ENCODE results near the gene ZXDC.

The ZXDC gene

GRCh38 chr3:126401611-126402160 lies 74.0 kb downstream of the ZXDC start:
- TF ChIP-seq, protein P1, sequence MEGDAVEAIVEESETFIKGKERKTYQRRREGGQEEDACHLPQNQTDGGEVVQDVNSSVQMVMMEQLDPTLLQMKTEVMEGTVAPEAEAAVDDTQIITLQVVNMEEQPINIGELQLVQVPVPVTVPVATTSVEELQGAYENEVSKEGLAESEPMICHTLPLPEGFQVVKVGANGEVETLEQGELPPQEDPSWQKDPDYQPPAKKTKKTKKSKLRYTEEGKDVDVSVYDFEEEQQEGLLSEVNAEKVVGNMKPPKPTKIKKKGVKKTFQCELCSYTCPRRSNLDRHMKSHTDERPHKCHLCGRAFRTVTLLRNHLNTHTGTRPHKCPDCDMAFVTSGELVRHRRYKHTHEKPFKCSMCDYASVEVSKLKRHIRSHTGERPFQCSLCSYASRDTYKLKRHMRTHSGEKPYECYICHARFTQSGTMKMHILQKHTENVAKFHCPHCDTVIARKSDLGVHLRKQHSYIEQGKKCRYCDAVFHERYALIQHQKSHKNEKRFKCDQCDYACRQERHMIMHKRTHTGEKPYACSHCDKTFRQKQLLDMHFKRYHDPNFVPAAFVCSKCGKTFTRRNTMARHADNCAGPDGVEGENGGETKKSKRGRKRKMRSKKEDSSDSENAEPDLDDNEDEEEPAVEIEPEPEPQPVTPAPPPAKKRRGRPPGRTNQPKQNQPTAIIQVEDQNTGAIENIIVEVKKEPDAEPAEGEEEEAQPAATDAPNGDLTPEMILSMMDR (IDR thresholded peaks at IDR 0.05; ENCODE audit: low read length, missing control alignments): no peak
- DNase-seq (ENCODE audit: low read depth): no peak
- H3K4me3 ChIP-seq (replicated peaks; ENCODE audit: low read depth, low read length): no peak overlapping the region

DNA sequence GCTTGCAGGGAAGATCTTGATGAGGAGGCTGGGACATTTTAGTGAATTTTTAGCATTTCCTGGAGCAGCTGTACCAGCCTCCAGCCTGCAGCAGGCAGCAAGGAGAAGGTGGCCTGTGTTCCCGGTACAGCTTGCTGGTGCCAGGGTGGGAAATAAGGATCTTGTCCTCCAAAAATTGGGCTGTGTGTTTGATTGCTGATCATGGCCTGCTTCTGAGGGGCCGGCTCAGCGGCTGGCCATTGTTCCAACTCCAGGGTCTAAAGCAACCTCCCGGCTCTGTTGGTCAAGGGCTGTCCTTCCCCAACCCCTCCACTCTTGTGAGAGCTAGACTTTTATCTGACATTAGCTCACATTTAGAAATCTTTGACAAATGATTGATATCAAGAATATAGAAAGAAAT lies 75.9 kb downstream of the ZXDC start:
- DNase-seq (ENCODE audit: low read depth): no peak
- TF ChIP-seq, protein P1 (IDR thresholded peaks at IDR 0.05; ENCODE audit: low read length, missing control alignments): no peak
- H3K4me3 ChIP-seq (replicated peaks; ENCODE audit: low read depth, low read length): no peak overlapping the region

GRCh38 chr3:126399351-126399735 lies 76.3 kb downstream of the ZXDC start:
- TF ChIP-seq, protein P1 (IDR thresholded peaks at IDR 0.05; ENCODE audit: low read length, missing control alignments): no peak
- DNase-seq (ENCODE audit: low read depth): no peak

DNA sequence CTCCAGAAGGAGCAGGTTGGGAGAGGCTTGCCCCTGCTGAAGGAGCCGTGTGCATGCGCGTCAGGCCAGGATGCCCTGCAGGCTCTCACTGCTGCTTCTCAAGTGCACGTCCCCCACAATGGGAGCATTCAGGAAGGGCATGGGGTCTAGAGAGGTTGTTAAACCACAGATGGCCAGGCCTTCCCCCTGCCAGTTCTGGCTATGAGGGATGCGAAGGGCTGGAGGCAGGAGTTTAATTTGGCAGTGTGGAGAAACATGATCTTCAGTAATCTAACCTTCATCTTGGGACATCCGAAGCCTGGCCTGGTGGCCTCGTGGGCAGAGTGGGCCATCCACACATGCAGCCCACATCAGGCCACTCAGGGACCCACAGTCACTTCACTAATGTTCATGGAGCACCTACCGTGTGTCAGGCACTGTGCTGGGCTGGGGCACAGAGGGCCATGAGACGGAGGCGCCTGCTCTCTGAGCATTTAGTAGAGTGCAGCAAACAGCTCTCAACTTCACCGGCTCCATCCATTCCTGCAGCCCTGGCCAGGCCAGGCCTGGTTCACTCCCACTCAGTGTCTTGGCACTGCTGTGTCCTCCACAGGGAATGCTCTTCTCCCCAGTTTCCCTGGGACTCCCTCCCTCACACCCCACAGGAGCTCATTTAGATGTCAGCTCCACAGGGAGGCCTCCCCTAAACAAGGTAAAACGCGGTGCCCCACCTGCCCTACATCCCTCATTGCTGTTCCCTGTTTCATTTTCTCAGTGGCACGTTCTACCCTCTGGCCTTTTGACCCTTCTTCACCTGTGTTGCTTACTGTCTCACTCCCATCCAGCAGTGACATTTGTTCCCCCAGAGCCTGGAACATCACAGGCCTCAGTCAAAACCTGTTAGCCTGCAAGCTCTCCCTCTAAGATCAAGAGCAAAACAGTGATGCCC lies 77.0 kb downstream of the ZXDC start:
- TF ChIP-seq, protein P1 (IDR thresholded peaks at IDR 0.05; ENCODE audit: low read length, missing control alignments): no peak
- no peak overlapping the region for H3K4me3 ChIP-seq (replicated peaks; ENCODE audit: low read depth, low read length)
- DNase-seq (ENCODE audit: low read depth): no peak

More at GRCh38 chr3:126399351-126399735, 76.3 kb downstream of the ZXDC start:
- no peak overlapping the region for H3K4me3 ChIP-seq (replicated peaks; ENCODE audit: low read depth, low read length)

DNA sequence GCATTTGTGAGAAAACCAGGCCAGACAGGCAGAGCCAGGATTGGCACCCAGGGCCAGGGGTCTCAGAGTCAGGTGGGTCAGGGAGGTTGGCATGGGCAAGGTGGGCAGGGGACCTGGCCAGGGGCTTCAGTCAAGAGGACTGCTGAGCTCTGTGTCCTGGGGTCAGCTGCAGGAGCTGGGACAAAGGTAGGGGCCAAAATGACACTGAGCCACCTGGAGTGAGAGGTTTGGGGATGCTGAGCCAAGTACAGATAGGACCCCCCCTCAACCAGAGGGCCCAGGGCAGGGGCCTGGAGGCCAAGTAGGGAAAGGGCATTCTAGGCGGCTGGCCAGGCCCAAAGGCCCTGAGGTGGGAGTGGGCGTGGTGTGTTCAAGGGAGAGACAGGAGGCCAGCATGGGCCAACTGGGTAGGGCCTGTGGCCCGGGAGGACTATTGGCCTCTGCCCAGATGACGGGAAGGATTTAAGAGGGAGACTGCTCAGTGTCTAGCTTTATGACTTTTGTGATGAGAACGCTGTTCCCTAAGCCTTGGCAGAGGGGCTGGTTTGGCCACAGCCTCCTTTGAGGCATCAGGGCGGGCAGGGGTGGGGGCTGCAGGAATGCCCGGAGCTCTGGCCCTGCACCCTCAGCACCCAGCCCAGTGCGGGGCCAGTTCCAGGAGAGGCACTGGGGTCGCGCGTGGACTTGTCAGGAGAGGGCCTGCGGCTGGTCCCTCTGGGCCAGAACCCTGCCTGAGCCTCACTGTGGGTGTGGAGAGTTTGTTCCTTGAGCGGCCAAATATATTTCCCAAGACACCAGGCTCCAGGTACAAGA lies 77.9 kb downstream of the ZXDC start:
- DNase-seq (ENCODE audit: low read depth): no peak
- H3K4me3 ChIP-seq (replicated peaks; ENCODE audit: low read depth, low read length): no peak overlapping the region

GRCh38 chr3:126396536-126396935 lies 79.2 kb downstream of the ZXDC start:
- DNase-seq (ENCODE audit: low read depth): no peak
- H3K4me3 ChIP-seq (replicated peaks; ENCODE audit: low read depth, low read length): no peak overlapping the region
- TF ChIP-seq, protein P1 (IDR thresholded peaks at IDR 0.05; ENCODE audit: low read length, missing control alignments): no peak

More for the DNA sequence above, 77.9 kb downstream of the ZXDC start:
- TF ChIP-seq, protein P1 (IDR thresholded peaks at IDR 0.05; ENCODE audit: low read length, missing control alignments): no peak

Measured in fibroblast of pulmonary artery (primary cell).